Progenitor cell of endocrine pancreas (in vitro differentiated cells): ENCODE data around the gene PRDM16. TPM values are rescaled to one million over a fixed set of nuclear protein-coding genes. Genes with fewer than 3 reads are reported as not detected.

Source experiments
- DNase-seq: peaks from one replicate; pipeline ENCODE4 v3.0.0; 2021; ENCODE audit warnings: low spot score; ENCODE audit not compliant: unreplicated experiment
- H3K27ac Mint-ChIP-seq: 2 replicates; pipeline ENCODE4 v1.8.0; 2021; ENCODE audit warnings: mild to moderate bottlenecking, moderate library complexity, mixed read lengths
- H3K27me3 Mint-ChIP-seq: 2 replicates; pipeline ENCODE4 v1.8.0; 2021; ENCODE audit warnings: mixed read lengths
- H3K36me3 Mint-ChIP-seq: 2 replicates; pipeline ENCODE4 v1.8.0; 2022; ENCODE audit warnings: mixed read lengths; ENCODE audit not compliant: insufficient read depth
- H3K4me1 Mint-ChIP-seq: 2 replicates; pipeline ENCODE4 v1.8.0; 2021; ENCODE audit warnings: low read depth, mixed read lengths
- H3K4me3 Mint-ChIP-seq: 2 replicates; pipeline ENCODE4 v1.8.0; 2021; ENCODE audit warnings: low read depth, mild to moderate bottlenecking, moderate library complexity, mixed read lengths
- H3K9me3 Mint-ChIP-seq: 2 replicates; pipeline ENCODE4 v1.8.0; 2021; ENCODE audit warnings: low read depth, mixed read lengths
- total RNA-seq: library from RNA; stranded (reverse); gene quantifications from 2 replicates; pipeline ENCODE4 v1.2.1, GENCODE V29; 2021
- TF ChIP-seq, protein P1 (sequence below): fragments of 200-600 bp; sonication (generic); IDR thresholded peaks from one replicate; pipeline ENCODE4 v1.5.0; 2021; ENCODE audit warnings: antibody characterized with exemption, mild to moderate bottlenecking; ENCODE audit not compliant: unreplicated experiment

PRDM16 gene
- total RNA-seq, 1 donor from 2014 or later, result 69.1 TPM

DNA sequence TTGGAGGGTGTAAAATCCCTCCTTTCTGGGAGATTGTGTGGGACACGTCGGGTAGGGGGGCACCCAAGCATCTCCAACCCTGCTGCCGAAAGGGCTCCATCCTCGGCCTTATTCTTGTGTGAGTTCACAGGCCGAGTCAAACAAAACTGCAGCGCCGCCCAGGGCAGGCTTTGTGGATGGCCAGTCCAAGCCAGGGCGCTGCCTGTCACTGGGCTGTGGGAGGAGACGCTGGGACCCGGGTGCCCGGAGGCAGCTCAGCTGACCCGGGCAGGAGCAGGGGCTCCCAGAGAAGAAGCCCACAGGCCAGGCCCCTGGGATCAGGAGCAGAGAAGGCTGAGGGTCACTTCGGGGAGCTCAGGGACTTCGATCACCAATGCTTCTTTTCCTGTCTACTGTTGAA is 353.6 kb downstream of the PRDM16 start:
- no peaks in the 10 kb centered on the region for H3K9me3 Mint-ChIP-seq
- H3K27me3 Mint-ChIP-seq, result no peaks in the 10 kb centered on the region
- H3K27ac Mint-ChIP-seq, result no peak overlapping the region
- DNase-seq, result no peak
- TF ChIP-seq, protein P1, sequence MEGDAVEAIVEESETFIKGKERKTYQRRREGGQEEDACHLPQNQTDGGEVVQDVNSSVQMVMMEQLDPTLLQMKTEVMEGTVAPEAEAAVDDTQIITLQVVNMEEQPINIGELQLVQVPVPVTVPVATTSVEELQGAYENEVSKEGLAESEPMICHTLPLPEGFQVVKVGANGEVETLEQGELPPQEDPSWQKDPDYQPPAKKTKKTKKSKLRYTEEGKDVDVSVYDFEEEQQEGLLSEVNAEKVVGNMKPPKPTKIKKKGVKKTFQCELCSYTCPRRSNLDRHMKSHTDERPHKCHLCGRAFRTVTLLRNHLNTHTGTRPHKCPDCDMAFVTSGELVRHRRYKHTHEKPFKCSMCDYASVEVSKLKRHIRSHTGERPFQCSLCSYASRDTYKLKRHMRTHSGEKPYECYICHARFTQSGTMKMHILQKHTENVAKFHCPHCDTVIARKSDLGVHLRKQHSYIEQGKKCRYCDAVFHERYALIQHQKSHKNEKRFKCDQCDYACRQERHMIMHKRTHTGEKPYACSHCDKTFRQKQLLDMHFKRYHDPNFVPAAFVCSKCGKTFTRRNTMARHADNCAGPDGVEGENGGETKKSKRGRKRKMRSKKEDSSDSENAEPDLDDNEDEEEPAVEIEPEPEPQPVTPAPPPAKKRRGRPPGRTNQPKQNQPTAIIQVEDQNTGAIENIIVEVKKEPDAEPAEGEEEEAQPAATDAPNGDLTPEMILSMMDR, result no peak
- peaks cover 13% of the 10 kb centered on the region for H3K36me3 Mint-ChIP-seq
- H3K4me1 Mint-ChIP-seq, result peaks cover 13% of the 10 kb centered on the region
- no peak overlapping the region for H3K4me3 Mint-ChIP-seq

DNA sequence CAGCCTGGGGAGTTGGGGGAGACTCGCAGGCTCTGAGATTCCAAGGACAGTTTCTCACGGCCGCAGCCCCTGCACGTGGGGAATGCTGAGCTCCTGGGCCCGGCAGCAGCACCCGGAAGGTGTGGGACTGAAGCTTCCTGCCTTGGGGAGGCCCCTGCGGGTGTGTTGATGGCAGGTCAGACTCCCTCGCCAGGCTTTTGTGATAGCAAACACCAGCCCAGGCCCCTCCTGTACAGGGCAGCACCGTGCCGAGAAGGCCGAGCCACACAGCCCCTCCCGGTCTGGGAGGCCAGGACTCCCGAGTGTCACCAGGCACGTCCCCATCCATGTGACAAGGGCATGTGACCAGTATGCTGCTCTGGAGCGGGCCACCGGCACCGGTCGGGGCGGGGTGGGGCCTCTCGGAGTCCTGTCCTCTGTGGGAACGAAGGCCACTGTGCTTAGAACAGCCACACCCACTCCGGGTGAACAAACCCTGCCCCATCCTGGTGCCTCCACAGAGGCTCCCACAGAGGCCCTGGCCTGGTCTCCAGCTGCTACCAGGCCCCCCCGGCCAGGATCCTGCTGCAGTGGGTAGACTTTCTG is 354.3 kb downstream of the PRDM16 start:
- DNase-seq, result no peak
- H3K4me3 Mint-ChIP-seq, result no peak overlapping the region
- TF ChIP-seq, protein P1, result no peak
- H3K4me1 Mint-ChIP-seq, result peaks cover 13% of the 10 kb centered on the region
- H3K36me3 Mint-ChIP-seq, result peaks cover 13% of the 10 kb centered on the region
- no peaks in the 10 kb centered on the region for H3K9me3 Mint-ChIP-seq
- H3K27ac Mint-ChIP-seq, result no peak overlapping the region
- H3K27me3 Mint-ChIP-seq, result no peaks in the 10 kb centered on the region

DNA sequence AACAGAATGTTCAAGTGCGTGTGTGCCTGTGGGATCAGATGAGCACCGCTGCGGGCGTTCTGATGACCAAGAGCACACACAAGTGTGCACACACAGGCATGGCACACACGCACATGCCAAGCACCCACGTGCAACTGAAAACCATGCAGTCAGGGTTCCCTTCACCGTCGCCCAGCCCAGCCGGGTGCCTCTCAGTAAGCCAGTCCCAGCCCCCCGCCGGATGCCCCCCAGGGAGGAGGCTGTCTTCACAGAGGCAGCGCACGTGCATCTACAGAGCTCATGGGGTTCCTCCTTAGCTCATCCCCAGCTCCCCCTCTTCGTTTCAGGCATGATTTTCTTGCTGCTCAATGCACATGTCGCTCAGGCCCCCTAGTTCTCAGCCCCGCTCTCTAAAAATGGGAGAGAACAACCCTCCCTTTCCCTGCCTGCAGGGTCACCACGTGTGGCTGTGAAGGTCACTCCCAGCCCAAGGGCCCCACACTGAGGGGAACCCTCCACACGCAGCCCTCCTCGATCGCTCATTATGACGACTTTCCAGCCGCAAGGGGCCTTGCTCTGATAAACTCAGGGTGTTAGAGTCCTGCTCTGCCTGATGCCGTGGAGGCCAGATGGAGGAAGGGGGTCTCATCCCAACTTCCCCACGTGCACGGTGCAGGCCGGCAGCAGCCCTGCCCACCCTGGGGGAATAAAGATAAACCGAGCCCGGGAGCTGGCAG is 355.1 kb downstream of the PRDM16 start:
- H3K36me3 Mint-ChIP-seq, result peaks cover 14% of the 10 kb centered on the region
- peaks cover 13% of the 10 kb centered on the region for H3K4me1 Mint-ChIP-seq
- H3K27ac Mint-ChIP-seq, result peak overlapping the region; percentile 88
- H3K27me3 Mint-ChIP-seq, result no peaks in the 10 kb centered on the region
- H3K9me3 Mint-ChIP-seq, result no peaks in the 10 kb centered on the region
- DNase-seq, result no peak
- TF ChIP-seq, protein P1, result no peak
- H3K4me3 Mint-ChIP-seq, result no peak overlapping the region

DNA sequence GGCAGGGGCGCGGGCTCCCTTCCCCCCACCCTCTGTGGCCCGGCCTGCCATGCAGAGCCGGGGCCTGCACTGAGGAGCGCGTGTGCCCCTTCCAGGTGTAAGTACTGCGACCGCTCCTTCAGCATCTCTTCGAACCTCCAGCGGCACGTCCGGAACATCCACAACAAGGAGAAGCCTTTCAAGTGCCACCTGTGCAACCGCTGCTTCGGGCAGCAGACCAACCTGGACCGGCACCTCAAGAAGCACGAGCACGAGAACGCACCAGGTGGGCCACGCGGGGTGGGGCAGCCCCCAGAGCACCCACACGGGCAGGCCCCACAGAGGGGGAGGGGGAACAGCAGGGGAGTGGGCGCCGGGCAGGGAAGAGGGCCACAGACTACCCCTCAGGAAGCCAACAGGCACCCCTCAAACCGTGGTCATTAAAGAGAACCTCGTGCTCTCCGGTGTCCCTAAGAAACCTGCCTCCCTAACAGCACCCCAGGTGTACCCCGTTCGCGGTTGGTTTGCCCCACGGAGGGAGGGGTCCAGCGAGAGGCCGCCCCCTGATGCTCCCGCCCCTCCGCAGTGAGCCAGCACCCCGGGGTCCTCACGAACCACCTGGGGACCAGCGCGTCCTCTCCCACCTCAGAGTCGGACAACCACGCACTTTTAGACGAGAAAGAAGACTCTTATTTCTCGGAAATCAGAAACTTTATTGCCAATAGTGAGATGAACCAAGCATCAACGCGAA is 356.6 kb downstream of the PRDM16 start:
- TF ChIP-seq, protein P1, result no peak
- H3K27ac Mint-ChIP-seq, result peak overlapping the region; percentile 76
- no peaks in the 10 kb centered on the region for H3K27me3 Mint-ChIP-seq
- H3K4me1 Mint-ChIP-seq, result peaks cover 6% of the 10 kb centered on the region
- H3K9me3 Mint-ChIP-seq, result no peaks in the 10 kb centered on the region
- H3K4me3 Mint-ChIP-seq, result no peak overlapping the region
- DNase-seq, result no peak
- H3K36me3 Mint-ChIP-seq, result peaks cover 11% of the 10 kb centered on the region

DNA sequence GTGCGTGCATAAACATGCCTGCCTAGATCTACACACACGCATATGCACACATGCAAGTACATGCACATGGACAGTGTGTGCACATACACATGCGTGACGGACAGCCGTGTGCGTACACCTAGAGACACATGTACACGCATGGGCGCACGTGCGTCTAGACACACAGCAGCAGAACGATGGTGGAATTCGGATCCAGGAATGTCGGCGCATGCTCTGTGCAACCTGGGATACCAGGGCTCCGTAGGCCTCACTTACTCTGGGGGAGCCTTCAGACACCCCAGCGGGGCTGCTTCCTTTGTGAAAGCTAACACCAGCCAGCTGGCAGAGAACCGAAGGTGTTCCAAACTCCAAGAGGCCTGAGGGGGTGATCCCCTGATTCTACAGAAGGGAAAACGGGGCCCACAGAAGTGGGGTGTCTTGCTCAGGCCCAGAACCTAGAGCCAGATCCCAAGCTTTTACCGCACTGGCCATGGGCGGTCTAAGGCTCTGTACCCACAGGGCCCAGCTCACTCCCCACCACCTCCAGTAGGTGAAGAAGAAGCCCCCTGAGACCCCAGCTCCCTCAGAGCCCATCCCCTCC is 358.0 kb downstream of the PRDM16 start:
- Mint-ChIP-seq H3K27ac (no peak overlapping the region), H3K4me1 (peaks cover 6% of the 10 kb centered on the region), H3K9me3 (no peaks in the 10 kb centered on the region), H3K27me3 (no peaks in the 10 kb centered on the region), H3K4me3 (no peak overlapping the region), H3K36me3 (peaks cover 9% of the 10 kb centered on the region)
- DNase-seq, result no peak
- TF ChIP-seq, protein P1, result no peak
